Vagina (tissue), 2 donors: ENCODE data around the gene LRIT2. TPM values are rescaled to one million over a fixed set of nuclear protein-coding genes. Genes with fewer than 3 reads are reported as not detected.

Experiments
- DNase-seq, 2 donors: peaks; one replicate each; pipeline ENCODE4 v3.0.0-alpha.2; 2017; ENCODE audit errors: extremely low spot score in 2 of 2
- H3K27ac ChIP-seq: fragments of 200-600 bp; sonication (generic); one replicate; pipeline ENCODE4 v1.5.1; 2019
- H3K27me3 ChIP-seq: fragments of 200-600 bp; sonication (generic); one replicate; pipeline ENCODE4 v1.5.1; 2019
- H3K36me3 ChIP-seq, 2 donors: fragments of 200-600 bp; sonication (generic); one replicate each; pipeline ENCODE4 v1.5.1; 2017 to 2019
- H3K4me1 ChIP-seq: fragments of 200-600 bp; sonication (generic); one replicate; pipeline ENCODE4 v1.5.1; 2019
- H3K4me3 ChIP-seq, 2 donors: fragments of 200-600 bp; sonication (generic); 1 replicate in 1 of 2; 2 replicates in 1 of 2; pipeline ENCODE4 v1.5.1; 2016 to 2019
- H3K9me3 ChIP-seq: fragments of 200-600 bp; sonication (generic); one replicate; pipeline ENCODE4 v1.5.1; 2019
- POLR2A ChIP-seq, 2 donors: fragments of 450-650 bp; IDR thresholded peaks; one replicate each; pipeline ENCODE4 v1.6.1; 2017; ENCODE audit warnings: antibody characterized with exemption in 2 of 2, mild to moderate bottlenecking in 2 of 2, moderate library complexity in 2 of 2
- POLR2AphosphoS5 ChIP-seq, 2 donors: sonication (generic); formaldehyde crosslinking; IDR thresholded peaks; one replicate each; pipeline ENCODE4 v1.9.0; 2017; ENCODE audit warnings: antibody characterized with exemption in 2 of 2, mild to moderate bottlenecking in 2 of 2, low read depth in 1 of 2; ENCODE audit not compliant: insufficient read depth in 1 of 2
- intact Hi-C: fragments of 100-400 bp; cut with DNase I; formaldehyde crosslinking; loops from one replicate; pipeline ENCODE4 v1.15.1; 2023
- total RNA-seq: library from RNA; depleted of rRNA; stranded (reverse); fragments of >200 nt; gene quantifications from one replicate; pipeline ENCODE4 v1.2.3, GENCODE V29; 2016
- TF ChIP-seq, protein P1 (sequence below), 3 experiments: fragments of 450-650 bp in 2 of 3; fragments of 200-600 bp in 1 of 3; sonication (generic) in 1 of 3; IDR thresholded peaks; one replicate each; pipeline ENCODE4 v1.5.1; 2017 to 2019; ENCODE audit warnings: antibody characterized with exemption in 3 of 3, mild to moderate bottlenecking in 2 of 3, moderate library complexity in 2 of 3

The LRIT2 gene
- total RNA-seq, 1 donor from 2014 or later: not detected

DNA sequence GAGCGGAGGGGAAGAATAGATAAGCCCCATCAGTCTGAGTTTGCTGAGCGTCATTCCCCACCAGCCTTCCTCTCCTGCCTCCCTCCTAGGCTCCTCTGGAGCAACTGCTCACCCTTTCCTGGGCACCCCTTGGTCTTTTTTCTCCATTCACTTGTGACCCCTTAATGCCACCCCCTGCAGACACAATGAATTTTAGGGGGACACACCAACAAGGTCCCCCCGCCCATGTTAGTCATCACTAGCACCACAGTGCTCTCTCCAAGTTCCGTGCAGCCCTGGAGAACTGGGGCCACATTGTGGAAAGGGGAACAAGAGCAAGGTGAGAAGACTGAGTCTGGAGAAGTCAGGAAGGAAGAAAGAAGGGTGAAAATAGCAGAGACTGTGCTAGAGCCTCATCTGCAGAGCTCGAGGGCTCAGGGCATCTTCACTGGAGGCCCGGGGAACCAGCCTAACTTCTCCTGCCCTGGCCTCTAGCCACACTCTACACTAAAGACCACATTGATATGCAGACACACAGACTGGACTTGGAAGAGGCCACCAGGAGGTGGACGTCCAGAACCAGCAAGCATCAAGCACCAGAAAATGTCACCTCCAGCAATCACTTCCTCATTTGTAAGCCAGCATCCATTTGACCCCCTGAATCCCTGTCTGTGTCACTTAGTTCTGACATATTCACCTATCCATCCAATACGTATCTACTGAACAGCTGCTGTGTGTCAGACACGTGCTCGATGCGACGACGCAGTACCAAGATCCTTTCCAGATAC, 37.0 kb upstream of the LRIT2 start:
- intact Hi-C loops: loop anchor here (5.0 kb wide), 1 partner anchor 275 kb away; no protein-coding TSS in a partner anchor
- Histone ChIP-seq H3K27me3 (no peaks in the 10 kb centered on the region), H3K36me3 (no peaks in the 10 kb centered on the region), H3K27ac (no peak overlapping the region), H3K4me1 (no peaks in the 10 kb centered on the region), H3K4me3 (no peak overlapping the region), H3K9me3 (no peaks in the 10 kb centered on the region)
- DNase-seq: peak; percentile 69 to 84
- TF ChIP-seq POLR2A (IDR thresholded peaks at IDR 0.05) (no peak), POLR2AphosphoS5 (IDR thresholded peaks at IDR 0.05; ENCODE audit: insufficient read depth in 1 of 2, low read depth in 1 of 2) (no peak)
- TF ChIP-seq, protein P1, sequence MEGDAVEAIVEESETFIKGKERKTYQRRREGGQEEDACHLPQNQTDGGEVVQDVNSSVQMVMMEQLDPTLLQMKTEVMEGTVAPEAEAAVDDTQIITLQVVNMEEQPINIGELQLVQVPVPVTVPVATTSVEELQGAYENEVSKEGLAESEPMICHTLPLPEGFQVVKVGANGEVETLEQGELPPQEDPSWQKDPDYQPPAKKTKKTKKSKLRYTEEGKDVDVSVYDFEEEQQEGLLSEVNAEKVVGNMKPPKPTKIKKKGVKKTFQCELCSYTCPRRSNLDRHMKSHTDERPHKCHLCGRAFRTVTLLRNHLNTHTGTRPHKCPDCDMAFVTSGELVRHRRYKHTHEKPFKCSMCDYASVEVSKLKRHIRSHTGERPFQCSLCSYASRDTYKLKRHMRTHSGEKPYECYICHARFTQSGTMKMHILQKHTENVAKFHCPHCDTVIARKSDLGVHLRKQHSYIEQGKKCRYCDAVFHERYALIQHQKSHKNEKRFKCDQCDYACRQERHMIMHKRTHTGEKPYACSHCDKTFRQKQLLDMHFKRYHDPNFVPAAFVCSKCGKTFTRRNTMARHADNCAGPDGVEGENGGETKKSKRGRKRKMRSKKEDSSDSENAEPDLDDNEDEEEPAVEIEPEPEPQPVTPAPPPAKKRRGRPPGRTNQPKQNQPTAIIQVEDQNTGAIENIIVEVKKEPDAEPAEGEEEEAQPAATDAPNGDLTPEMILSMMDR (IDR thresholded peaks at IDR 0.05): no peak

DNA sequence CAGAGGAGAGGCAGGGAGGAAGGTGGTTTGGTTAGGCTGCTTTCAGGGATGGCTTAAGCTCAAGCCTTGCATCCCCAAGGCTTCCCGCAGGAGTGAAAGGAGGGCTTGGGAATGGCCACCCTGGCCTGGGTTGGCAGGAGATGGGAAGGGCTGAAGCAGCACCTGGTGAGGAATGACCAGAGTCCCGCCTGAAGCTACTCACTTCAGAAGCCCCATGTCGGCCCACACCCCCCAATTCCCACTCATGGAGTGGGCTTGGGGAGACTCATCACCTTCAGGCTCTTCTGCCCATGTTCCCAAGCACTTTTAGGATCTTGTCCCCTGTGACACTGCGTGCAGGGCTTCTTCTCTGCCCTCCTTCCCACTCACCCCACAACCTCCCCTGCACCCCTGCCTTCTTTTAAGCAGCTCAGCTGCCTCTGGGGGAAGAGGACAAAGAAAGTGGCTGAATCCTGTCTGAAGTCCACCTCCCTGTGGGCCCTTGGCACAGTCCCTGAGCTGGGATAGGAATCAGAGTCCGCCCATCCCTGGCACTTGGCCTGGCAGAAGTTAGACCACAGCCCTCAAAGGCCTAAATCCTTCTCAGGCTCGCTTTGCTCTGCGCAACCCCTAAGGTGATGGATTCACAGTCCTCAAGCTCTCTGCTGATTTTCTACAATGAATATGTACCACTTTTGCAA, 36.0 kb upstream of the LRIT2 start:
- H3K4me3 ChIP-seq: no peak overlapping the region
- no peaks in the 10 kb centered on the region for H3K36me3 ChIP-seq
- no peaks in the 10 kb centered on the region for H3K4me1 ChIP-seq
- H3K27me3 ChIP-seq: no peaks in the 10 kb centered on the region
- TF ChIP-seq POLR2AphosphoS5 (IDR thresholded peaks at IDR 0.05; ENCODE audit: insufficient read depth in 1 of 2, low read depth in 1 of 2) (no peak), POLR2A (IDR thresholded peaks at IDR 0.05) (no peak)
- TF ChIP-seq, protein P1 (IDR thresholded peaks at IDR 0.05): no peak
- H3K27ac ChIP-seq: no peak overlapping the region
- H3K9me3 ChIP-seq: no peaks in the 10 kb centered on the region
- intact Hi-C loops: loop anchor here (5.0 kb wide), 1 partner anchor 276 kb away; no protein-coding TSS in a partner anchor
- peak in 1 of 2 donors; percentile 46 for DNase-seq

DNA sequence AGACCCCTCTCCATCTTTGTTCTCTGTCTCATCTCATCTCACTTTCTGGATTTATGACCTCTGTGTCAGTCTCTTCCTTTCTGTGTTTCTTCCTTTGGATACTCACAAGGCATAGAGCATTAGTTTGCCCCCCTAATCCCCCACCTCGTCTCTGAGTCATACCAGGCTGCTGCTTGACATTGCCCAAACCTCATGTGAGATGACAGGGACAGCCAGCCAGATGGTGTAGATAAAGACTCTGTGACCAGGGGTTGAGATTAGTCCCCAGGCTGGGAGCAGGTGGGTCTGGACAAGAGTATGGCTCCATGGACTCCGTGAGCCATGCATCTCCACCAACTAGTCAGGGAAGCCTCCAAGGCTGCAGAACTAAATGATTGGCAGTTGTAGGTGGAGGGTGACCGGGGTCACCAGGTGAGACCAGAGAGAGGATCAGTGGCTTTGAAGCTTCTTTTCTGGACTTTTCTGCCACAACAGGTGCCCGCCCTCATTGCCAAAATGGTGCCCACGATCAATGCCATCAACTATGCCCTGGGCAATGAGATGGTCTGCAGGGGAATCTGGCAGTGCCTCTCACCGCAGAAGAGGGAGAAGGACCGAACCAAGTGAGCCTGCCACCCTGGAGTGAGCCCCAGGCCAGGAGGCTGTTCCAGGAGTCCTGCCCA, 32.8 kb upstream of the LRIT2 start:
- H3K36me3 ChIP-seq: no peaks in the 10 kb centered on the region
- H3K9me3 ChIP-seq: no peaks in the 10 kb centered on the region
- TF ChIP-seq POLR2AphosphoS5 (IDR thresholded peaks at IDR 0.05; ENCODE audit: insufficient read depth in 1 of 2, low read depth in 1 of 2) (no peak), POLR2A (IDR thresholded peaks at IDR 0.05) (no peak)
- TF ChIP-seq, protein P1 (IDR thresholded peaks at IDR 0.05): no peak
- no peak overlapping the region for H3K4me3 ChIP-seq
- H3K4me1 ChIP-seq: no peaks in the 10 kb centered on the region
- H3K27ac ChIP-seq: no peak overlapping the region
- no peaks in the 10 kb centered on the region for H3K27me3 ChIP-seq
- intact Hi-C loops: no loop called here
- DNase-seq: peak in 1 of 2 donors; percentile 67

DNA sequence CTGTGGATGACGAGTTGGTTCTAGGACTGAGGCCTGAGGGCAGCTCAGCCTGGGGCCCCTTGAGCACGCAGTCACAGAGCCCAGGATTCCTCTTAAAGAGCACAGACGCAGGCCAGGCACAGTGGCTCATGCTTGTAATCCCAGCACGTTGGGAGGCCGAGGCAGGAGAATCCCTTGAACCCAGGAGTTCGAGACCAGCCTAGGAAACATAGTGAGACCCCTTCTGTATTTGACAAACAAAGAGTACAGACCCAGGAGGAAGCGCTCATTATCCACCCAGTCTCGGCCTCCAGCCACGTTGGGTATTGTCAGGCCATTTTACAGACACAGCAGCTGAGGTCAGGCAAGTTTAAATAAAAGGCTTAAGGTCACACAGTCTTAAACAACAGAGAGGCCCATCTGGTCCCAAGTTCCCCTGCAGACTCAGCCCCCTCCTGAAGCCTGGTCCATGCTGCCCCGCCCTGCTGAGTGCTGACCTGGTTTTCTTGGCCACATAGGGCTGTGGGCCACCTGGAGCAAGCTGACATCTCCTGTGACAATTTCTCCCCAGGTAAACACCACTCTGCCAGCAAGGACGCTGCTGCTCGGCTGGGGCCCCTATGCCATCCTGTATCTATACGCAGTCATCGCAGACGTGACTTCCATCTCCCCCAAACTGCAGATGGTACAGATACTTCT, 32.1 kb upstream of the LRIT2 start:
- peak; percentile 52 to 67 for DNase-seq
- no peaks in the 10 kb centered on the region for H3K36me3 ChIP-seq

More for the DNA sequence above, 32.1 kb upstream of the LRIT2 start:
- Histone ChIP-seq H3K4me1 (no peaks in the 10 kb centered on the region), H3K4me3 (no peak overlapping the region), H3K27ac (no peak overlapping the region), H3K9me3 (no peaks in the 10 kb centered on the region), H3K27me3 (no peaks in the 10 kb centered on the region)
- intact Hi-C loops: no loop called here
- TF ChIP-seq POLR2A (IDR thresholded peaks at IDR 0.05): no peak
- no peak for TF ChIP-seq POLR2AphosphoS5 (IDR thresholded peaks at IDR 0.05; ENCODE audit: insufficient read depth in 1 of 2, low read depth in 1 of 2)
